Coronary artery (tissue), 2 donors: ENCODE results near the gene TRIAP1.

ENCODE experiments used
- DNase-seq: peaks from one replicate; pipeline ENCODE4 v3.0.0-alpha.2; 2017; ENCODE audit warnings: low spot score
- H3K27ac ChIP-seq, 2 donors: fragments of 200-600 bp; sonication (generic); one replicate each; pipeline ENCODE4 v1.5.1; 2016 to 2019
- H3K4me3 ChIP-seq: fragments of 200-600 bp; sonication (generic); 2 replicates; pipeline ENCODE4 v1.5.1; 2016; ENCODE audit warnings: mild to moderate bottlenecking, moderate library complexity
- TF ChIP-seq, protein P1 (sequence below): fragments of 200-600 bp; sonication (generic); IDR thresholded peaks from one replicate; pipeline ENCODE4 v1.5.1; 2019; ENCODE audit warnings: antibody characterized with exemption

TRIAP1 gene

GRCh38 chr12:120422892-120423456 lies 23.2 kb downstream of the TRIAP1 start:
- H3K4me3 ChIP-seq, result no peak overlapping the region
- TF ChIP-seq, protein P1, sequence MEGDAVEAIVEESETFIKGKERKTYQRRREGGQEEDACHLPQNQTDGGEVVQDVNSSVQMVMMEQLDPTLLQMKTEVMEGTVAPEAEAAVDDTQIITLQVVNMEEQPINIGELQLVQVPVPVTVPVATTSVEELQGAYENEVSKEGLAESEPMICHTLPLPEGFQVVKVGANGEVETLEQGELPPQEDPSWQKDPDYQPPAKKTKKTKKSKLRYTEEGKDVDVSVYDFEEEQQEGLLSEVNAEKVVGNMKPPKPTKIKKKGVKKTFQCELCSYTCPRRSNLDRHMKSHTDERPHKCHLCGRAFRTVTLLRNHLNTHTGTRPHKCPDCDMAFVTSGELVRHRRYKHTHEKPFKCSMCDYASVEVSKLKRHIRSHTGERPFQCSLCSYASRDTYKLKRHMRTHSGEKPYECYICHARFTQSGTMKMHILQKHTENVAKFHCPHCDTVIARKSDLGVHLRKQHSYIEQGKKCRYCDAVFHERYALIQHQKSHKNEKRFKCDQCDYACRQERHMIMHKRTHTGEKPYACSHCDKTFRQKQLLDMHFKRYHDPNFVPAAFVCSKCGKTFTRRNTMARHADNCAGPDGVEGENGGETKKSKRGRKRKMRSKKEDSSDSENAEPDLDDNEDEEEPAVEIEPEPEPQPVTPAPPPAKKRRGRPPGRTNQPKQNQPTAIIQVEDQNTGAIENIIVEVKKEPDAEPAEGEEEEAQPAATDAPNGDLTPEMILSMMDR, result no peak
- H3K27ac ChIP-seq, result no peak overlapping the region
- DNase-seq, result no peak

DNA sequence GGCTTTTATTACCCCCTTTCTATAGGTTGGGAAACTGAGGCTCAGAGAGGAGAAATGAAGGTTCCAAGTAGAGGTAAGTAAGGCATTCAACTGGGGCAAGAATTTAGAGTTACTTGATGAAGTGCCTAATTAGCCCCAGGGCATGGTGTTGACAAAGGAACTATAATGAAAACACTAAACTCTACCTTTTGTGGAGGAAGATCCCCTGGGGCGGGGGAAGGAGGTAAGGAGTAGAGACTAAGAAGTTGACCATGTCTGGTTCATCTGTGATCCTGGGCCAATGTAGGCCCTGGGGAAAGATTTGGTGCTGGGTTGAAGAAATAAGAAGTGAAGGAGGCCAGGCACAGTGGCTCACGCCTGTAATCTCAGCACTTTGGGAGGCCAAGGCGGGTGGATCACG lies 24.5 kb downstream of the TRIAP1 start:
- TF ChIP-seq, protein P1, result no peak
- H3K4me3 ChIP-seq, result no peak overlapping the region
- no peak overlapping the region for H3K27ac ChIP-seq
- no peak for DNase-seq

DNA sequence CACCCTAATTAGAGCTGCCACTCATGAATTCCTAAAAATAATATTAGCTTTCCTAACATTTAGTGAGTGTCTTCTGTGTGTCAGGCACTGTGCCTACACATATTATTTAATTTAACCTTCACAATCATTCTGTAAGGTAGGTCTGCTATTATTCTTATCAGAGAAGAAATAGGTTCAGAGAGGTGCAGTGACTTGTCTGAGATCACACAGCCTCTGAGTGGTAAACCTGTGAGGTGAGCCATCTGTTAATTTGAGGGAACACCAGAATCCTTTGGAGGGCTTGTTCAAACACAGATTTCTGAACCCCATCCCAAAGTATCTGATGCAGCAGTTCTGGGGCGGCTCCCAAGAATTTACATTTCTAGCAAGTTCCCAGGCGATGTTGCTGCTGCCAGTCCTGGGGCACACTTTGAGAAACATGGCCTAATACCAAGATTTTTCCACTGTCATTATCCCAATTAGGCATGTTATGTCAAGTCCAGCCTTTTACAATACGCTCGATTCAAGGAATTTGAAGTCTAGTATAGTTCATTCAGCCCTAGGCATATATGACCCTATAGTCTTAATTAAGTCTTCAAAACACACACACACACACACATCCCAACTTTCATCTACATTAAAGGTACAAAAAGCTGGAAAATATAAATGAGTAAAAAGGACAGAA lies 28.1 kb downstream of the TRIAP1 start:
- TF ChIP-seq, protein P1, result no peak
- Histone ChIP-seq H3K27ac (no peak overlapping the region), H3K4me3 (no peak overlapping the region)
- DNase-seq, result no peak

GRCh38 chr12:120416490-120417216 lies 29.5 kb downstream of the TRIAP1 start:
- DNase-seq, result no peak
- TF ChIP-seq, protein P1, result no peak
- Histone ChIP-seq H3K27ac (no peak overlapping the region), H3K4me3 (no peak overlapping the region)

DNA sequence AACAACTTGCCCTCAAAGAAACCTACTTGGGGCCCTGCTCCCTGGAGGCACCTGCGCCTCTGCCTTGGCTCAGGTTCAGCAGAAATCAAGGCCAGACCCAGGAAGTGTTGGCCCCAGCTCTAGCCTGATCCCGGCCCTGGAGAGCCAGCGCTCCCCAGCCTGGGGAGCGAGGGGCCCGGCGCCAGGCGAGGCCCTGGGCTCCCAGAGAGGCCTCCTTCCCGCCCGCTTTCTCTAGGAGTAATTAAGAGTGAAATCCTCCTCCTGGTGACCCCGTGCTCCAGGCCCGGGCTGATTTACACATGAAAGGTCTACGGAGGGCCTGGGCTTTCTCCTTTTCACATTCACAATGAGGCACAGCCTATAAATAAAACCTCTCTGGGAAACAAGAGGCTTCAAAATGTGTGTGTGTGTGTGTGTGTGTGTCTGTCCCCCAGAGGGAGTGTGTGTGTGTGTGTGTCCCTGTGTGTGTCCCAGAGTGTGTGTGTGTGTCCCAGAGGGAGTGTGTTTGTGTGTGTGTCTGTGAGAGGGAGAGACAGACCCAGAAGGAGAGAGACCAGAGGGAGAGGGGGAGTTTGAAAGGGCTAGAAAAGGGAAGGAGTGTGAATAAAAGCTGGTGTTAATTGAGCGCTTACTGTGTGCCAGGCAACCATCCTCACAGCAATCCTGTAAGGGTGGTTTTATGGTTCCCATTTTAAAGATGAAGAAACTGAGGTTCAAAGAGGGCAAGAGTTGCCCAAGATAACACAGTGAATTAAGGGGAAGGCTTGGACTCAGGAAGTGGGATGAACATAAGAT lies 32.1 kb downstream of the TRIAP1 start:
- no peak overlapping the region for H3K4me3 ChIP-seq
- TF ChIP-seq, protein P1, result no peak
- DNase-seq, result no peak
- H3K27ac ChIP-seq, result no peak overlapping the region

DNA sequence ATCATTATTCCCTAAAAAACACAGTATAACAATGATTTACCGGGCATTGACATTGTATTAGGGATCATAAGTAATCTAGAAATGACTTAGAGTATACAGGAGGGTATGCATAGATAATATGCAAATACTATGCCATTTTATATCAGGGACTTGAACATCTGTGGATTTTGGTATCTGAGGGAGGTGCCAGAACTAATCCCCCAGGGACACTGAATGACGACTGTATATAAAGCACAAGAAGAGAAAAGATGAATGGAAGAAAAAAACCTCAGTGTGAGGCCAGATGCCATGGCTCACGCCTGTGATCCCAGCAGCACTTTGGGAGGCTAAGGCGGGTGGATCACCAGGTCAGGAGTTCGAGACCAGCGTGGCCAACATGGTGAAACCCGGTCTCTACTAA lies 33.8 kb downstream of the TRIAP1 start:
- TF ChIP-seq, protein P1, result no peak
- H3K4me3 ChIP-seq, result no peak overlapping the region
- H3K27ac ChIP-seq, result no peak overlapping the region
- no peak for DNase-seq
